ENCODE measurements around the gene OVOL2. TPM values are rescaled to one million over a fixed set of nuclear protein-coding genes. Genes with fewer than 3 reads are reported as not detected.

OVOL2 gene
- total and polyA plus RNA-seq, 4 donors, result 0.13 to 0.17 TPM; not detected in 2

- no peaks in the 10 kb centered on the region for H3K27me3 ChIP-seq (ENCODE audit: control insufficient read depth in 4 of 4, insufficient read depth in 4 of 4, low read length in 3 of 4)
- H3K27ac ChIP-seq (ENCODE audit: low read depth in 1 of 2, low read length in 2 of 2), result no peak overlapping the region
- peaks cover 0 to 2% (median 0%) of the 10 kb centered on the region in 4 donors for H3K36me3 ChIP-seq (ENCODE audit: control insufficient read depth in 4 of 4, insufficient read depth in 3 of 4, low read depth in 1 of 4, low read length in 3 of 4)
- no peak overlapping the region for H3K9ac ChIP-seq (ENCODE audit: low read depth in 1 of 2, low read length in 2 of 2)
- TF ChIP-seq MAX (IDR thresholded peaks at IDR 0.05), result no peak
- no peak for TF ChIP-seq NR2F2 (IDR thresholded peaks at IDR 0.05)
- no peak for TF ChIP-seq HNF4A (conservative IDR thresholded peaks at IDR 0.05)
- no peak for TF ChIP-seq ATF3 (IDR thresholded peaks at IDR 0.05)
- no peak for TF ChIP-seq YY1 (IDR thresholded peaks at IDR 0.05)
- no peak for TF ChIP-seq RXRA (IDR thresholded peaks at IDR 0.05)
- TF ChIP-seq GABPA (IDR thresholded peaks at IDR 0.05 in 1 of 2, conservative IDR thresholded peaks at IDR 0.05 in 1 of 2), result no peak
- TF ChIP-seq ZBTB33 (IDR thresholded peaks at IDR 0.05), result no peak
- TF ChIP-seq SP1 (IDR thresholded peaks at IDR 0.05), result no peak
- no peak for TF ChIP-seq TAF1 (conservative IDR thresholded peaks at IDR 0.05)
- TF ChIP-seq RAD21 (IDR thresholded peaks at IDR 0.05), result no peak
- TF ChIP-seq HNF4G (IDR thresholded peaks at IDR 0.05), result no peak
- no peak for TF ChIP-seq EGR1 (IDR thresholded peaks at IDR 0.05; ENCODE audit: low read depth in 2 of 2)
- no peak for TF ChIP-seq JUND (IDR thresholded peaks at IDR 0.05)
- TF ChIP-seq FOXA1 (IDR thresholded peaks at IDR 0.05), result no peak
- TF ChIP-seq CTCF (IDR thresholded peaks at IDR 0.05; ENCODE audit: low read depth, low read length, missing input control), result no peak
- peaks cover 1 to 14% (median 13%) of the 10 kb centered on the region in 4 donors for H3K4me1 ChIP-seq (ENCODE audit: control insufficient read depth in 4 of 4, insufficient read depth in 4 of 4, low read length in 3 of 4)
- no peaks in the 10 kb centered on the region for H3K9me3 ChIP-seq (ENCODE audit: control insufficient read depth in 4 of 4, low read length in 3 of 4)
- WGBS, result 94% methylated on average over 3 of the region's 3 CpGs
- no peak overlapping the region for H3K4me3 ChIP-seq (ENCODE audit: low read depth in 1 of 3, low read length in 3 of 3)
- no peak for DNase-seq (ENCODE audit: low spot score)
These were observed 69.7 kb downstream of the OVOL2 start for GRCh38 chr20:17987988-17988387.

- peak overlapping the region; percentile 59 to 84 for H3K27ac ChIP-seq (ENCODE audit: low read depth in 1 of 2, low read length in 2 of 2)
- H3K4me1 ChIP-seq (ENCODE audit: control insufficient read depth in 4 of 4, insufficient read depth in 4 of 4, low read length in 3 of 4), result peaks cover 1 to 14% (median 13%) of the 10 kb centered on the region in 4 donors
- 55% methylated on average over 7 of the region's 7 CpGs for whole genome bisulfite sequencing
- H3K9me3 ChIP-seq (ENCODE audit: control insufficient read depth in 4 of 4, low read length in 3 of 4), result no peaks in the 10 kb centered on the region
- no peak overlapping the region for H3K4me3 ChIP-seq (ENCODE audit: low read depth in 1 of 3, low read length in 3 of 3)
- peaks cover 0 to 2% (median under 1%) of the 10 kb centered on the region in 4 donors for H3K36me3 ChIP-seq (ENCODE audit: control insufficient read depth in 4 of 4, insufficient read depth in 3 of 4, low read depth in 1 of 4, low read length in 3 of 4)
- no peak overlapping the region for H3K9ac ChIP-seq (ENCODE audit: low read depth in 1 of 2, low read length in 2 of 2)
- no peaks in the 10 kb centered on the region for H3K27me3 ChIP-seq (ENCODE audit: control insufficient read depth in 4 of 4, insufficient read depth in 4 of 4, low read length in 3 of 4)
- no peak for DNase-seq (ENCODE audit: low spot score)
- TF ChIP-seq SP1 (IDR thresholded peaks at IDR 0.05) (peak; percentile 87), RXRA (IDR thresholded peaks at IDR 0.05) (peak; percentile 63 to 86), CTCF (IDR thresholded peaks at IDR 0.05; ENCODE audit: low read depth, low read length, missing input control) (no peak), HNF4G (IDR thresholded peaks at IDR 0.05) (peak; percentile 87), GABPA (IDR thresholded peaks at IDR 0.05 in 1 of 2, conservative IDR thresholded peaks at IDR 0.05 in 1 of 2) (peak in 1 of 2 donors; percentile 56), YY1 (IDR thresholded peaks at IDR 0.05) (peak; percentile 63), HNF4A (conservative IDR thresholded peaks at IDR 0.05) (peak; percentile 94 to 98), EGR1 (IDR thresholded peaks at IDR 0.05; ENCODE audit: low read depth in 2 of 2) (peak in 1 of 2 donors; percentile 33), TAF1 (conservative IDR thresholded peaks at IDR 0.05) (no peak), REST (IDR thresholded peaks at IDR 0.05) (peak; percentile 46), RAD21 (IDR thresholded peaks at IDR 0.05) (peak; percentile 31 to 38), ATF3 (IDR thresholded peaks at IDR 0.05) (peak; percentile 37), JUND (IDR thresholded peaks at IDR 0.05) (peak in 1 of 2 donors; percentile 73), FOXA1 (IDR thresholded peaks at IDR 0.05) (peak; percentile 48)
These were observed 72.2 kb downstream of the OVOL2 start for GRCh38 chr20:17985388-17986018.
